NCI-H1048 (cell line): Measurements from ENCODE around the gene ATPAF1.
"Not testable (repeated sequence)": the region's sequence is repeated elsewhere in the genome, so short reads cannot be mapped to it uniquely, and the experiment has no call there.

Source experiments
- DNase-seq: peaks from one replicate; lab custom pipeline; 2025; lab: John Stamatoyannopoulos, UW

ATPAF1 gene, protein sequence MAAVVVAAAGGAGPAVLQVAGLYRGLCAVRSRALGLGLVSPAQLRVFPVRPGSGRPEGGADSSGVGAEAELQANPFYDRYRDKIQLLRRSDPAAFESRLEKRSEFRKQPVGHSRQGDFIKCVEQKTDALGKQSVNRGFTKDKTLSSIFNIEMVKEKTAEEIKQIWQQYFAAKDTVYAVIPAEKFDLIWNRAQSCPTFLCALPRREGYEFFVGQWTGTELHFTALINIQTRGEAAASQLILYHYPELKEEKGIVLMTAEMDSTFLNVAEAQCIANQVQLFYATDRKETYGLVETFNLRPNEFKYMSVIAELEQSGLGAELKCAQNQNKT

DNA sequence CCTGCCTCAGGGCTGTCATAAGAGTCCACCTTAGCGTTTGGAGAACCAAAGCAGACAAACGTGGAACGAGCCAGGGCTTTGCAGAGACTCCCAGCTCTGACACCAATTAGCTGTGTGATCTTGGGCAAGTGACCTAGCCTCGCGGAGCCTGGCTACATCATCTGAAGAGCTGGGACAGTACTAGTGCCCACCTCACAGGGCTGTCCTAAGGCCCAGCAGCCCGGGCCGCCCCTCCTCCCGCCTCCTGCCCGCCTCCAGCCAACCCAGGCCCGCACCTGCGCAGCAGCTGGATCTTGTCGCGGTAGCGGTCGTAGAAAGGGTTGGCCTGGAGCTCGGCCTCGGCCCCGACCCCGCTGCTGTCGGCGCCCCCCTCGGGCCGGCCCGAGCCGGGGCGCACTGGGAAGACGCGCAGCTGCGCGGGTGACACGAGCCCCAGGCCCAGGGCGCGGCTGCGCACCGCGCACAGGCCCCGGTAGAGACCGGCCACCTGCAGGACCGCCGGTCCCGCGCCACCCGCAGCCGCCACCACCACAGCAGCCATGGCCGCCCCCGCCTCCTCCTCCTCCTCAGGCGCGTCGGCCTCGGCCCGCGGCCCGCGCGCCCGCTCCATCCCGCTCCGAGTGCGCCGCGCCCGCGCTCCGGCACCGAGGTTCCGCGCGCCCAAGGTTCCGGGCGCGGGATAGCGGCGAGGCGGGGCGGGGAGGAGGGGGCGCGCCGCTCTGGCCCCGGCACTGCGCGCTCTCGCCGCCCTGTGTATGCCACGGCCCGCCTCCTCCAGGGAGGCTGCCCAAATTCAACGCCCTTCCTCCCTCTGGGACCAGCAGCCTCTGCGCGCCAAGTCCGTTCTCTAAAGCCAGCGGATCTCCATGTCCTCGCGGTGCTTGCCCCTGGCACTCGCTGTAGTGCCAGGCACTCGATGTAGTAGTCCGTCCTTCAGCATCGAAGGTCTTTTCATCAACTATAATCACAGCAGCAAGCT lies at the start of gene ATPAF1:
ATPAF1 (minus strand) TSS at position 583 of the 979 bp plus-strand sequence; CDS start at position 541, 42 bp downstream.
- DNase-seq = no peak

DNA sequence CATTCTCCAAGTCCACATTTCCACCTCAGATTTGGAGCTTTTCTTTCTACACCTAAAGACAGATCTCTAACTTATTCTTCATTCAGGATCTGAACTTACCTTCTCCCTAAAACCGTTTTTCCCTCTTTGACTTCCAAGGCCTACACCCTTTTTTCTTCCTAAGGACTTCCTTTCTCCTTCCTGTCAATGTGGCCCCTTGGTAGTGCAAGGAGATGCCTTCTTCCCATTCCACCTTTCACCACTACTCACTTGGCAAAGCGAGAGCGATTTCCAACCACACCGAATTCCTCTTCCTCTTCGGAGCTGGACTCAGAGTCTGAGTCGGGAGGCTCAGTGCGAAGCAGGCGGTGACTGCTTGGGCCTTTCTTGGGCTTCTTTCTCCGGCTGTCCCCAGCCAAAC lies 49.5 kb upstream of the ATPAF1 start:
- no peak for DNase-seq

DNA sequence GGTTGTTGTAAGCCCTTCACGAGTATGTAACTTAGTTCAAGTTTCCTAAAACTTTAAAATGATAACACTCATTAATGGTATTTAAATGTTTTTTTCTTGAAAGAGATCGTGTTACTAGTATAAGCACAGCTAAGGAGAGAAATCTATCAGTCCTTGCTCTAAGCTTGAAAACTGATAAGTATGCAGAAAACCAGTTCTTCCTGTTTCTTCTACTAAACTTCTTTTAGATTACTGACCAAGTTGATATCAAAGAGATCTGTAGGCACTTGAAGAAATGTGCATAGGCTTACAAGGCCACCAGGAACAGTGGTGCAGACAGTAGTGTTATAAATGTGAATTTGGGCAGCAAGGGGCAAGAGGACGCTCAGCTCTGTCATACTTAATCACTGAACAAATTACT lies 46.8 kb upstream of the ATPAF1 start:
- no peak for DNase-seq

DNA sequence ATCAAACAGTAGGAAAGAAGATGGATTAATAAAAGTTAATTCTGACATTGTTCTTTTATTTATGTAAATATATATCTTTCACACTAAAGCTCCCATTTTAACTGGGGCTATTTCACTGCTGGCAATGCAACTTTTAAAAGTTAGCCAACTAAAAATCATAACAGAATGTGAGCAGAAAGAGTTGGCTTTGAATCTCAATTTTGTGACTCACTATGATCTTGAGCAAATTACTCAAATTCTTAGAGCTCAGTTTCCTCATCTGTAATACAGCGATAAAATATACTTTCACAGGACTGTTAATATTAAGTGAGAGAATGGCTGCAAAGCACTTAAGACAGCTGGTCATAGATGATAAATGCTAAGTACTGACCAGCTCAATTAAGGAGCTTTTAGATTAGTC lies 40.0 kb upstream of the ATPAF1 start:
- no peak for DNase-seq

DNA sequence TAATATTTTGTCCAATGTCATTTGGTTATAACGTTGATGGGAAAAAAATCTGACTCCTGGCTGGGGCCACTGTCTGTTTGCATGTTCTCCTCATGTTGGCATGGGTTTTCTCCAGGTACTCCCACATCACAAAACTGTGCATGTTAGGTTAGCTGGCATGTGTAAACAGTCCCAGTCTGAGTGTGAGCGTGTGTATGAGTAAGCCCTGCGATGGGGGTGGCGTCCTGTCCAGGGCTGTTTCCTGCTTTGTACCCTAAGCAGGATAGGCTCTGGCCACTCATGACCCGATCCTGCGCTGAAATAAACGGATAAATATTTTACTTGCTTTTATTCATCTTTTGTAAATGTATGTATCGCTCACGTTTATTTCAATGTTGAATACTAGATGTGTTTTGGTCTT lies 37.2 kb upstream of the ATPAF1 start:
- DNase-seq = no peak

DNA sequence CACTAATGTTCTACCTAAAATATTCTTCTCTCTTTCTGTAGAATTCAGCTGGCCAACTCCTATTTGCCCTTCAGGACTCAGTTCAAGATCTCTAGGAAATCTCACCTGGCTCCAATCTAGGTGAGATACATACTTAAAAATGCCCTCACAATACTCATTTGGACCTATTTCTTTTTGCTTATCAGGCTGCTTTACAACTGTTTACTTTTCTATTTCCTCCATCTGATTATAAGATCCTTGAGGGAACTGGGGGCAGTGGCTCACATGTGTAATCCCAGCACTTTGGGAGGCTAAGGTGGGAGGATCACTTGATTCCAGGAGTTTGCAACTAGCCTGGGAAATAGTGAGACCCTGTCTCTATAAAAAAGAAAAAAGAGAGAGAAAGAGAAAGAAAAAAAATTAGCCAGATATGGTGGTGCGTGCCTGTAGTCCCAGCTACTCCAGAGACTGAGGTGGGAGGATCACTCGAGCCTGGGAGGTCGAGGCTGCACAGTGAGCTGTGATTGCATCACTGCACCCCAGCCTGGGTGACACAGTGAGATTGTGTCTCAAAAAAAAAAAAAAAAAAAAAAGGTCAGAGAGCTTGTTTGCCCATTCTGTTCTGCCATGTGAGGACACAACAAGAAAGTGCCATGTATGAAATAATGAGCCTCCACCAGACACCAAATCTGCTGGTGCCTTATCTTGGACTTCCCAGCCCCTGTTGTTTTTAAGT lies 35.9 kb upstream of the ATPAF1 start:
- no peak for DNase-seq

DNA sequence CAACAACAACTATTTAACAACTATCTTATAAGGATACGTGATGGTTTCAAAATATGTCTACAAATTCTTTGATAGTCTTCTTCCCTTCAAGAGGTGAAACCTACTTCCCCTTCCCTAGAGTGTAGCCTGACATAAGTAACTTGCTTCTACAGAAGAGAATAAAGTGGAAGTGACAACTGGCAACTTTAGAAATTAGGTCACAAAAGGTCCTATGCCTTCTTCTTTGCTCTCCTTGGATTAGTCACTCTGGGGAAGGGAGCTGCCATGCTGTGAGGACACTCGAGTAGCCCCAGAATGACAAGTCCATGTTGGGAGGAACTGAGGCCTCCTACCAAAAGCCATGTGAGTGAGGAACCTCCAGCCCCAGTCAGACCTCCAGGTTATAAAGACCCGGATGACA lies 31.5 kb upstream of the ATPAF1 start:
- no peak for DNase-seq

DNA sequence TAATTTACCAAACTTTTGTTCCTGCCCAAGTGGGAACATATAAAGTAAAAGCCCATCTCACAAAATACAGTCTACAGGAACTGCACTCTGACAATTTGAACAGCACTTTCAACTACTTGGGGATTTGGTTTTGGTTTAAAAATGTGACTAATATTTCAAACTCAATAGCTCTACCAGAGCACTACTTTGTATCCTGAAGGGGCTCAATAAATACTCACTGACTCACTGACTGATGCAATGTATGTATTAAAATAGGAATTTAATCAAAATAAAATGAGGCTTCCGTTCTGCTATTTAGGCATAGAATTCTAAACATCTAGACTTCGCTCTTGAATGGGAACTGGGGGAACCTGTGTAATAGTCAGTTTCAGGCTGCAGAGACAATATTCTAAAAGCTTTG lies 28.9 kb upstream of the ATPAF1 start:
- no peak for DNase-seq

DNA sequence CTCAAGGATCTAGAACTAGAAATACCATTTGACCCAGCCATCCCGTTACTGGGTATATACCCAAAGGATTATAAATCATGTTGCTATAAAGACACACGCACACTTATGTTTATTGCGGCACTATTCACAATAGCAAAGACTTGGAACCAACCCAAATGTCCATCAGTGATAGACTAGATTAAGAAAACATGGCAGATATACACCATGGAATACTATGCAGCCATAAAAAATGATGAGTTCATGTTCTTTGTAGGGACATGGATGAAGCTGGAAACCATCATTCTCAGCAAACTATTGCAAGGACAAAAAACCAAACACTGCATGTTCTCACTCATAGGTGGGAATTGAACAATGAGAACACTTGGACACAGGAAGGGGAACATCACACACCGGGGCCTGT lies 26.5 kb upstream of the ATPAF1 start:
- not testable (repeated sequence) for DNase-seq

DNA sequence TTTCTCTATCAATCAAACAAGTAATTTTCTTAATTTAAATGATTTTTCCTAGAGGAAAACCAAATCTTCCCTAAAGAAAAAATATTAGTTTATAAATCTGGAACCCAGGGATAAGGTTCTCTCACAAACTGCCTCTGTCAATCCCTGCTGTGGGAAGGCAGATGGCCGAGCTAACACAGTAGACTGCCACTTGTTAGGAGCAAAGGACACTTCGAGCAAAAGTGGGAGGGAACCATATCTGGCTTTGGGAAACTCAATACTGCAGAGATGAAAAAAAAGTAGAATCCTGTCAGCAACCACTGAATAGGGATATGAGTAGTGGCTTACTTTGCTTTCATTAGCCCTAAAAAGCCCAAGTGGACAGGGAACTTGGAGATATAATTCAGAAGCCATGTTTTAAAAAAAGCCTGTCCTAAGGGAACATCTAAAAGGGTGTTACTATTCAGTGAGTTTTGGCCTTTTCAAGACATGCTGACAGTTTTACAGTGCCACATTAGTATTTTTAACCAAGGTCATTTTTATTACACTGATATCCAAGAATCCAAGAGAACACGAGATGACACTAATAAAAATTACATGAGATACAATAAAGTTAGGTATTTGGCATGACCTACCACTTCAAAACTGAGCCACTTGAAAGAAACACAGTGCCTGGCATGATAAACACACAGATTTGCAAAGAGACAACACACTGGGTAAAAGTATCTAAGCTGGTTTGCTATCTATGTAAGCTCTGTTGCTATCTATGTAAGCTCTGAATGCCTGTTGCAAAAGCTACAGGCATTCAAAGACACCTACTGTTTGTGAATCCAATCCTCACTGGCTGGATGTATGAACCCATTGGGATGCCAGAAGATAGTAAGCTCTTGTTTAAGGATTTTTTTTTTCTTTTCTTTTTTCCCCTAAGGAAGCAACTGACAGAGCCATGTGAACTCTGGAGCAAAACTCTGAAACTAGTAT lies 24.9 kb upstream of the ATPAF1 start:
- no peak for DNase-seq

DNA sequence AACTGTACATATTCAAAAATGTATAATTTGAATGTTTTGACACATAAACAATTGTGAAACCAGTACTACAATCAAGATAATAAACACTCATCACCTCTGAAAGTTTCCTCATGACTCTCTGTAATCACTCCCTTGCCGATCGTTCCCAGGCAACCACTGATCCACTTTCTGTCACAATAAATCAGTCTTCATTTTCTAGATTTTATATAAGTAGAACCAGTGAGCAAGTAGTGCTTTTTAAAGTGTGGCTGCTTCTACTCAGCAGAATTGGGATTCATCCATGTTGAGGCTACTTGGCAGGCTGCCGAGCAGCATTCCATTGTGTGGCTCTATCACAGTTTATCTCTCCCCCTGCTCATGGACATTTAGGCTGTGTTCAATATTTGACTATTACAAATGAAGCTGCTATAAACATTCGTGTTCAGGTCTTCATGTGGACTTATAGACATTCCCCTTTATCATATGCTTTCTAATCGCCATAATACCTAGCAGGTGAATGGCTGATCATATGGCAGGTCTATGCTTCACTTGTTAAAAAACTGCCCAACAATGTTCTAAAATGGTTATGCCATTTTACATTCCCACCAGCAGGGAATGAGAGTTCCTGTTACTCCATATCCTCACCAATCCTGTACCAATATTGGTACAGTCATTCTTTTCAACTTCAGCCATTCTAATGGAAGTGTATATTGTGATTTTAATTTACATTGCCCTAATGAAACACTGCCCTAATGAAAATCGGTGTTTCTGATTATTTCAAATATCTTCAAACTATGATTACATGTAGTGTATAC lies 24.0 kb upstream of the ATPAF1 start:
- DNase-seq = no peak

DNA sequence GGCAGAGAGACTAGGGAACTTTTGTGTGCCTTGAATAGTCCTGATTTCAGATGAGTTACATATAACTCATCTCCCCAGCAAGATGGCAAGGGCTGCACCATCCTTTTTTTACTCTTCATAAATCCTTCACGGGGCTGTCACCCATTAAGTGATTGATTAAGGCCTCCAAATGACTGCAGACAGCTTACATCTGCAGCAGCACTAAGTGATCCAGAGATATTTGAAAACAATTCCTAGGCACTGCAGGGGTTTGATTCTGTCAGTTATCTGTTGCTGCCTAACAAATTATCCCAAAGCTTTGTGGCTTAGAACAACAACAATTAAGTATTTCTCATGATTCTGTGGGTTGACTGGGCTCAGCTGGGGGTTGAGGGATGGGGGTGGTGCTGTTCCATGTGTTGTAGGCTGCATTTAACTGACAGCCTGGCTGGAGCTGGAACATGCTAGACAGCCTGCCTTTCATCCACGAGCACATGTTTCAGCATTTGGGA lies 22.8 kb upstream of the ATPAF1 start:
- no peak for DNase-seq

DNA sequence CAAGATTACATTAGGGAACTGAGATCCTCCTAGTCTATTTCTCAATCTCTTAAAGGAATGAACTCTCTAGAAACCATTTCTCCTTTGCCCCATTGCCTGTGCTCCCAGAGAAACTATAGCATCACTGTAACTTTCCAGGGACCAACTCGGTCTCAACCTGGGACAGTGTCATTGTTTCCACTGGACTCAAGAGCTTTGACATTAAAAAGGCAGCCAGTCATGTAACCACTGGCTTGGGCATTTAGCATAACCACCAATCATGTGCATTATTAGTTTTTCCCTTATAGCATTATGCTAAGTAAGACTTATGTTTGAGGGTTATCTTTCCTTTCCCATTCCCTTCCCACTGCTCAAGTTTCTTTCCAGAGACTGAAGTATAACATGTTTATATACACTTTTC lies 21.7 kb upstream of the ATPAF1 start:
- no peak for DNase-seq

DNA sequence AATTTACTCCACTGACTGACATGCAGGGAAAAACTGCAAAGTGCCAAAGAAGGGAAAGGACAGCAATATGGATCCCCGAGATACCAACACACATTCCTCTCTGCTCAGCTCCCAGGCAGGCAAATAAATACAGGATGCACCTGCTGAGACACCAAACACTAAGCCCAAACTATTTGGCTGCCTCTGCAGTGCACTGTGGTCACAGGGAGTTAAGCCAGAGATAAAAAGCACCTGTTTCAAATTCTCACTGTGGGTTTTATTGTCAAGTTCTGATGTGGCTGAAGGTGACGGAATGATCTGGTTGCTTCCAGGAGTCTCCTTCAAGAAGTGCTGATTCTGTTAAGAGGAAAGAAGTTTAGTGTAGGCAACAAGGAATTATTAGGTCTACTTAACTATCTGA lies 21.2 kb upstream of the ATPAF1 start:
- no peak for DNase-seq

DNA sequence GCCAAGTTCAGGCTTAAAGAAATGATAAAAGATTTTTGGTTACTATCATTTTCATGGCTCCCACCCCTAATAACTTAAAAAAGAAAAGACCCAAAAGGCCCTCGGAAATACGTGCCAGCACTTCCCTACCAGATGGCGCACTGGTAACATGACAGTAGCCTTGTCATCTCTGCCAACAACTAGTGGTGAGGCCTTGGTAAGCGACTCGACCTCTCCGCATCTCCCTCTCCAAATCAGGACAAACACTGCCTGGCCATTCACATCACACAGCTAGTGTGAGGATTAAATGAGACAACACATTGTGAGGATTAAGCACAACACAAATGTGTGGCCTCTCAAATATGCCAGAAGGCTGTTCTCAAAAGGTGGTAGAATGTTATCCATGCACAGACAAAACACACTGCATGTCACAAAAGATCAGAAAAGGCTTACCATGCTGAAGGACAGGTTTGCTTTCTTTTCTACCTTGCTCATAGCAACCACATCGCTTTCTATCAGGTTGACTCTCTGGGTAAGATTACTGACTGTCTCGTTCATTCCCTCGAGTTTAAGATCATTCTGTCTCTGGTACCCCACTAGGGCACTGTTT lies 19.9 kb upstream of the ATPAF1 start:
- DNase-seq = no peak

DNA sequence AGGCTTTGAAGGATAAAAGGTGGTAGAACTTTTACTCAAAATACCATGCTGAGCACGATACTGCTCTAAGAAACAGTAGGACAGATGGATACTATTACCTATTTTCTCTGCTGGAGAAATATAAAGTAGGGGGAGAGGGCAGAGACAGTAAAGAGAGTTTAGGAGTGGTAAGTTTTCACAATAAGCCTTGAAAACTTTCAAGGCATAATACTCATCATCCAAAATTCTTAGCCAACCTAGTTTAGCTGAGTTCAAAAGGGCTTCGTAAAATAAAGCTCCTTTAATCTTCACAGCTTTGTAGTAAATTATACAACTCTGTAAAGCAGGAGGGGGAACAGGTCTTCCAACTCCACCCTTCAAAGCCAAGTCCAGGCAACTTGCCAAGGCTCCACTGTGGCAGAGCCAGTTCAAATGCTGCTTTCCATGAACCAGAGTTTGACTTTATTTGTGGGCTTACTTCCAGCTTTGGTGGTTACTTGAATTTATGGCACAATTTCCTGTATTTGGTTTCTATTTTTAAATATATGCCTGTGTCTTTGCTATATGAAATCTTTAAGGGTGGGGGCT lies 19.0 kb upstream of the ATPAF1 start:
- DNase-seq = no peak

DNA sequence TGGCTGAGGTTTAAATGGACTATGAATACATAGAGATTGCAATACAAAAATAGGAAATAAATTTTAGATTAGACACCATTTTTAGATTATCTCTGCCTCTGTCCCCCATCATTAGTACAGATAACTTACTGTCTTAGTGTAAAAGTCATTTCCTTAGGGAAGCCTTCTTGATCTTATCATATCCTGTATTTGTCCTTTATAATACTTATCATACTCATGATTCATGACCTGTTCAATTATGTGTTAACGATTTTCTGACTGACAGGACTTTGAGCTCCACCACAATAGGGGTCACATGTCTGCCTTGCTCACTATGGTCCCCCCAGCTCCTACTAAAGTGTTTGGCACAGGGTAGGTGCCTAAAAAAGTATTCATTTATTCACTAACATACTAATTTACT lies 18.1 kb upstream of the ATPAF1 start:
- DNase-seq = no peak

DNA sequence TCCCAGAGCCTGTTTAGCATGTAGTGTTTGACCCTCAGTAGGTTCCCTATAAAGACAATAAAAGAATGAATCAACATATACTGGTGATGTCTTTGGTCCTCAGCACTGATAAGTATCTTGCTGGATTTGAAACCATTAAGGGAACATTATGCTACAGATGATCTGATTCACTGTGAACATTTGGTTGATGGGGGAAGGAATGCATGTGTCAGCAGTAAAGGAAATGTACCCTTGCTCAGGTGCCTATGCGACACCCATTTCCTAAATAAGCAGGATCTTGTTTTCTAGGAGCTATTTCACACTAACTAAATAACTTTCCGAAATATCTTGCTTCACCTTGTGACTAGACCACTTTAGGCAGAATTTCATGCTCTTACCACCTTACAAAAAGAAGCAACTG lies 16.5 kb upstream of the ATPAF1 start:
- DNase-seq = no peak

DNA sequence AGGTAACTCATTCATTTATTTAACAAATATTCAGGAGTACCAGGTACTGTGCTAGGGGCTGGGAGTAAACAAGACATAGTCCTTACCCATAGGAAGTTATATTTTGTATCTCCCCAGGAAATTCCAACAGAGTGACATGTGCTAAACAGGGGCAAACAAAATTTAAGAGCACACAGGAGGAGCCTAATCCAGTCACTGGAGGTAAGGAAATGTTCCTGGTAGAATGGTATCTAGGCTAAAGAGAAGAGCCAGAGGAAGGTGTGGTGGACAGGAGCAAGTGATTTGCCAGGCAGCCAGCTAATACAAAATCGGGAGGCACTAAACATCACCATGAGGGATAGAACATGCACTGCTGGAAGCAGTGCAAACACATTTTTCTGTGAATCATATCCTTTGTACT lies 13.9 kb upstream of the ATPAF1 start:
- no peak for DNase-seq
